AG10803 (cell line): Measurements from ENCODE around the gene DLG2.
"Not testable (repeated sequence)": the region's sequence is repeated elsewhere in the genome, so short reads cannot be mapped to it uniquely, and the experiment has no call there.

Source experiments
- DNase-seq: peaks from one replicate; pipeline ENCODE4 v3.0.0; 2010; ENCODE audit warnings: low read depth
- H3K4me3 ChIP-seq: 2 replicates; pipeline ENCODE4 v1.5.1; 2011; ENCODE audit warnings: mild to moderate bottlenecking, low read length, control low read depth
- TF ChIP-seq, protein P1 (sequence below): conservative IDR thresholded peaks from 2 replicates; pipeline ENCODE4 v1.5.1; 2011; ENCODE audit warnings: mild to moderate bottlenecking, low read length, control low read depth, inconsistent platforms

The DLG2 gene

DNA sequence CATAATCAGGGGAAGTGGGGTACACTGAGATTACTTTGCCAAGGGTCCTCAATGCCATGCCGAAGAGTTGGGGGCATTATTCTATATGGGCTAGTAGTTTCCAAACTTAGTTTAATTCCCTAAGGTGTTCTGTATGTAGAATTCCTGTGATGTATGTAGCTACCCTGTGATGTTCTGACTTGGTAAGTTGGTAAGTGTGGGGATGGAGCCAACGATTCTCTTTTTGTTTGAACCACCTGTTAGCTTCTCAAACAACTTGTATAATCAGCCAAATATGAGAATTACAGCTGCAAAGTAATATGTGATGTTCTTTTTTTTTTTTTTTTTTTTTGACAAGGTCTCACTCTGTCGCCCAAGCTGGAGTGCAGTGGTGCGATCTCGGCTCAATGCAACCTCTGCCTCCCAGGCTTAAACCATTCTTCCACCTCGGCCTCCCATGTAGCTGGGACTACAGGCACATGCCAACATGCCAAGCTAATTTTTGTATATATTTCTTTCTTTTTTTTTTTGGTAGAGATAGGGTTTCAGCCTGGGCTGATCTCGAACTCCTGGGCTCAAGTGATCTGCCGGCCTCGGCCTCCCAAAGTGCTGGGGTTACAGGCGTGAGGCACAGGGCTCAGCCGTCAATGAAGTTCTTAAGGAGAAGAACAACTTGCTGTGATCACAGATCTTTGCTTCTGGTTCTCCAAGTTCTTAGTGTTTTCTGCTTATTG, 2025.8 kb downstream of the DLG2 start:
- H3K4me3 ChIP-seq, result no peak overlapping the region
- TF ChIP-seq, protein P1, sequence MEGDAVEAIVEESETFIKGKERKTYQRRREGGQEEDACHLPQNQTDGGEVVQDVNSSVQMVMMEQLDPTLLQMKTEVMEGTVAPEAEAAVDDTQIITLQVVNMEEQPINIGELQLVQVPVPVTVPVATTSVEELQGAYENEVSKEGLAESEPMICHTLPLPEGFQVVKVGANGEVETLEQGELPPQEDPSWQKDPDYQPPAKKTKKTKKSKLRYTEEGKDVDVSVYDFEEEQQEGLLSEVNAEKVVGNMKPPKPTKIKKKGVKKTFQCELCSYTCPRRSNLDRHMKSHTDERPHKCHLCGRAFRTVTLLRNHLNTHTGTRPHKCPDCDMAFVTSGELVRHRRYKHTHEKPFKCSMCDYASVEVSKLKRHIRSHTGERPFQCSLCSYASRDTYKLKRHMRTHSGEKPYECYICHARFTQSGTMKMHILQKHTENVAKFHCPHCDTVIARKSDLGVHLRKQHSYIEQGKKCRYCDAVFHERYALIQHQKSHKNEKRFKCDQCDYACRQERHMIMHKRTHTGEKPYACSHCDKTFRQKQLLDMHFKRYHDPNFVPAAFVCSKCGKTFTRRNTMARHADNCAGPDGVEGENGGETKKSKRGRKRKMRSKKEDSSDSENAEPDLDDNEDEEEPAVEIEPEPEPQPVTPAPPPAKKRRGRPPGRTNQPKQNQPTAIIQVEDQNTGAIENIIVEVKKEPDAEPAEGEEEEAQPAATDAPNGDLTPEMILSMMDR, result no peak
- no peak for DNase-seq

DNA sequence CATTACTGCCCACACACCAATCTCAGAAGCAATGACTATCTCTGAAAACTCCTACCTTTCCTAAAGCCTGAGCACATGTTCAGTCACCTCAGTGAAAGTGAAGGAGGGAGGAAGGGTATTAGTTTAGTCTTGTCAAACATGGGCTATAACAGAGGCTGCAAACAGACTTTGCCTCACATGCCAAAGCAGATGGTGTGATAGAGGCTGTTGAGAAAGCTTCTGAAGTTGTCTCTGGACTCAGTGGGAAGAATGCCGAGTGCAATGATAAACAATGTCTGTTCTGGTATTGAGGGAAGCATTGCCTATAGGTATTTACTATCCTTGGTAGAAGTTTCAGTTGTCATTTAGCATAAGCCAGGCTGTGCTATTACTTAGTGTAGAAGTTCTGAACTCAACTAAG, 2026.5 kb downstream of the DLG2 start:
- TF ChIP-seq, protein P1, result no peak
- no peak overlapping the region for H3K4me3 ChIP-seq
- DNase-seq, result no peak

DNA sequence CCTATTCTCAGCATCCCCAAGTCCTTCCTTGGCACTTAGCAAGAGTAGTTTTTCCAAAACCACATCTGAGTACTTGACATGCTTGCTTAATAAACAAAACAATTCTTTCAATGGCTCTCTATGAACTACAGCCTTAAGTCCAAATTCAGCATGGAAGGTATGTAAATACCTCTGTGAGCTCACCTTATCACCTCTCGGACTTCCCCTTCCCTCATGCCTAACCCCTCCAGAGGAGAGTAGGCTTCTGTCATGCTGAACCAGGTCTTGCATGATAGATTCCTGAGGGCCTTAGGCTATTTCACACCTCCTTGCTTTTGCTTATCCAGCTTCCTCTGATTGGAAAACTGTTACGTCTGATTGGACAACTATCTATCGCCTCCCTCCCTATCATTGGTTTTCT, 2028.1 kb downstream of the DLG2 start:
- DNase-seq, result no peak
- no peak overlapping the region for H3K4me3 ChIP-seq
- TF ChIP-seq, protein P1, result no peak

- DNase-seq, H3K4me3 ChIP-seq: not testable (repeated sequence)
These were observed 2039.3 kb downstream of the DLG2 start for GRCh38 chr11:83587797-83588196.

DNA sequence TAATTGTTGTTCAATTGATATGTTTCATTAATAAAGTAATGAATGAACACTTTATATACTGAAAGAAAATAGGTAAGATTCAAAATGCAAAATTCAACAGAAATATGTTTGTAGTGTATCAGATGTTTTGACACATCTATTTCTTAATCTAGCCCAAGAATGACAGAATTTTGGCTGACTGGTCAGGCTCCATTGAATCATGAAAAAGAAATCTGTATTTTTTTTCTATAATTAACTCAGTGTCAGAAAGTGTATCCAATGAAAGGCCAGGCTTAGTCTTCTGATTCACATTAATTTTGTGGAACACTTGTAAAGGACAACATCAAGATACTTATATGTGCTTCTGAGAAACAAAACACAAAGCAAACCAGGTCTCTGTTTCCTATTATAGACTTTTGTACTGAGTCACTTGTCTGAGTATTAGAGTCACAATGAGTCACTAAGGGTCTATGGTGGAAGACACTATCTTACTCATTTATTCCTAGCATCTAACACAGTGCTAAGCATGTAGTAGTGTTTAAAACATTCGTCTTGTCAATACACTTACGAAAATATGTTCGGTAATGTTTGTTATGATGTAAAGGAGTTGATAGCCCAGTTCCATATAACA, 2043.3 kb downstream of the DLG2 start:
- H3K4me3 ChIP-seq, result no peak overlapping the region
- peak; percentile 57 for DNase-seq
- TF ChIP-seq, protein P1, result no peak

DNA sequence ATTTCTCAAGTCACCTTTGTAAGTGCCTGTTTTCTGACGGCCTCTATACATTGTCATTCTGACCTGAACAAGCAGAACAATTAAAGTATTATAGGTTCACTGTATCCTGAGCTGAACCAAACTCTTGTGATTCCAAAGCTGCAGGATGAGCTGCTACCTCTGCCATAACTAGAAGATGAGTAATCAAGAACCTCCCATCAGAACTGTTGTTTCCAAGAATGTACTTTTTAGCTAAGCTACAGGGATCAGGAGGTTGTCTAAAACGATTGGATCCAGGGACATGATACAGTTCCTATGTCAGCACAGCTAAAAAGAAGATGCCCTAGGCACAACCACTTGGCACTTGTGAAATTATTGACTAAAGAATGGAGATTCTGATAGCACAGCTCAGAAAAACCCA, 2052.6 kb downstream of the DLG2 start:
- H3K4me3 ChIP-seq, result no peak overlapping the region
- TF ChIP-seq, protein P1, result no peak
- DNase-seq, result peak; percentile 45

DNA sequence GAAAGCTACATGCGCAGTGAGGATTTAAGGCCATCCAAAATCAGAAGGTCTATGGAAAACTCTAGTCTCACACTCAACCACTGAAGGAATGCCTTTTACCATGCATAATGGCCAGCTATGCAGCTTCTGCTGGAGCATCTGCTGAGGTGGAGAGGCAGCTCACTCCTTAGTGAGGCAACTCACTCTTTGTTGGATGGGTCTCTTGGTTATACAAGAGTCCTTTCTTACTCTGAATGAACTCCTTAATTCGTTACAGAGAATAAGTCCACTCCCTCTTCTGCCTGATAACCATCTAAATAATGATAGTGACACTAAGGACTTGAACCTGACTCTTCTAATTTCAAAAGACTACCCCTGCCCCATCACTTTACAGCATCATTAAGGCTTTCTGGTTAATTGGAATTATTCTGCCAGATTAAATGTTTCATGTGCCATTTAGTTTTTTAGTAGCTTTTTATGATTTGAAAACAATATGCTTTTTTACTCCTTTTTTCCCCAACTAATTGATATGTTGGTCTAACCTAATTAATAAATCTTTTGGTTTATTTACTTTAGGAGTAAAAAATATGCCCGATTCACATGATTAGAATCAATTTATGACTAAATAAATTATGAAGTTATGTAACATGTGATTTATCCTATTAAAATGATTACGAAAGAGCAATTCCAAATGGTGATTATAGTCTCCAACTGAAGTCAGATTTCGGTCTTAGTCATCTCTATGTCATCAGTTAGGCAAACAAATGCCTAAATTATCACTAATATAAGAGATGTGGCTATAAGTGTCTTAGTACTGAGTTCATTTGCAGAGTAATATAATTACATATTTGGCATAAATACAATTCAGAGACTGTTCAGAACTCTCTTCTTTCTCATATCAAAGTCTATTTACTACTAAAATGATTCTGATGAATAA, 2054.3 kb downstream of the DLG2 start:
- TF ChIP-seq, protein P1, result no peak
- H3K4me3 ChIP-seq, result no peak overlapping the region
- peak; percentile 71 for DNase-seq
